Right forelimb (tissue), 1 donor: ENCODE data around the gene HACL1.
"Not testable (repeated sequence)": the region's sequence is repeated elsewhere in the genome, so short reads cannot be mapped to it uniquely, and the experiment has no call there.

Experiments used
- DNase-seq: peaks from one replicate; pipeline ENCODE4 v3.0.0-alpha.2; 2018

Gene HACL1

GRCh38 chr3:15578289-15578867 lies 23.0 kb downstream of the HACL1 start:
- no peak for DNase-seq

GRCh38 chr3:15576475-15576874 lies 24.9 kb downstream of the HACL1 start:
- DNase-seq = no peak

- no peak for DNase-seq
These were observed 25.9 kb downstream of the HACL1 start for GRCh38 chr3:15575446-15575845.

GRCh38 chr3:15572138-15572537 lies 29.2 kb downstream of the HACL1 start:
- DNase-seq = no peak

- DNase-seq = no peak
These were observed 38.2 kb downstream of the HACL1 start for GRCh38 chr3:15563190-15563589.

GRCh38 chr3:15562560-15562959 lies 38.8 kb downstream of the HACL1 start:
- no peak for DNase-seq

GRCh38 chr3:15558581-15558980 lies 42.8 kb downstream of the HACL1 start:
- no peak for DNase-seq

GRCh38 chr3:15557511-15557946 lies 43.8 kb downstream of the HACL1 start:
- DNase-seq = peak; percentile 49

GRCh38 chr3:15556512-15556911 lies 44.9 kb downstream of the HACL1 start:
- no peak for DNase-seq

- DNase-seq = no peak
These were observed 47.6 kb downstream of the HACL1 start for GRCh38 chr3:15553749-15554148.

- DNase-seq = no peak
These were observed 49.5 kb downstream of the HACL1 start for GRCh38 chr3:15551902-15552301.

- no peak for DNase-seq
These were observed 51.5 kb downstream of the HACL1 start for GRCh38 chr3:15549846-15550245.

GRCh38 chr3:15542614-15543013 lies 58.8 kb downstream of the HACL1 start:
- DNase-seq = no peak

- DNase-seq = no peak
These were observed 60.0 kb downstream of the HACL1 start for GRCh38 chr3:15541371-15541770.

- no peak for DNase-seq
These were observed 62.3 kb downstream of the HACL1 start for GRCh38 chr3:15539066-15539465.

GRCh38 chr3:15538345-15538744 lies 63.0 kb downstream of the HACL1 start:
- DNase-seq = no peak

GRCh38 chr3:15536856-15537255 lies 64.5 kb downstream of the HACL1 start:
- DNase-seq = no peak

GRCh38 chr3:15535732-15536131 lies 65.6 kb downstream of the HACL1 start:
- DNase-seq = no peak

- DNase-seq = not testable (repeated sequence)
These were observed 68.8 kb downstream of the HACL1 start for GRCh38 chr3:15532614-15533013.

- DNase-seq = no peak
These were observed 70.0 kb downstream of the HACL1 start for GRCh38 chr3:15531346-15531745.

GRCh38 chr3:15528854-15529537 lies 72.4 kb downstream of the HACL1 start:
- no peak for DNase-seq

- no peak for DNase-seq
These were observed 74.3 kb downstream of the HACL1 start for GRCh38 chr3:15527031-15527459.

GRCh38 chr3:15525790-15526189 lies 75.6 kb downstream of the HACL1 start:
- DNase-seq = no peak

GRCh38 chr3:15523660-15524417 lies 77.5 kb downstream of the HACL1 start:
- DNase-seq = no peak
